Ramos (cell line): ENCODE results near the gene ANO4.
"Not testable (repeated sequence)": the region's sequence is repeated elsewhere in the genome, so short reads cannot be mapped to it uniquely, and the experiment has no call there.

Source experiments
- in situ Hi-C: fragments of 300-500 bp; cut with MboI; formaldehyde crosslinking; loops from one replicate; pipeline ENCODE4 v1.14.3; 2022; ENCODE audit warnings: low sequenced_read_pairs; ENCODE audit not compliant: unreplicated experiment

ANO4 gene

DNA sequence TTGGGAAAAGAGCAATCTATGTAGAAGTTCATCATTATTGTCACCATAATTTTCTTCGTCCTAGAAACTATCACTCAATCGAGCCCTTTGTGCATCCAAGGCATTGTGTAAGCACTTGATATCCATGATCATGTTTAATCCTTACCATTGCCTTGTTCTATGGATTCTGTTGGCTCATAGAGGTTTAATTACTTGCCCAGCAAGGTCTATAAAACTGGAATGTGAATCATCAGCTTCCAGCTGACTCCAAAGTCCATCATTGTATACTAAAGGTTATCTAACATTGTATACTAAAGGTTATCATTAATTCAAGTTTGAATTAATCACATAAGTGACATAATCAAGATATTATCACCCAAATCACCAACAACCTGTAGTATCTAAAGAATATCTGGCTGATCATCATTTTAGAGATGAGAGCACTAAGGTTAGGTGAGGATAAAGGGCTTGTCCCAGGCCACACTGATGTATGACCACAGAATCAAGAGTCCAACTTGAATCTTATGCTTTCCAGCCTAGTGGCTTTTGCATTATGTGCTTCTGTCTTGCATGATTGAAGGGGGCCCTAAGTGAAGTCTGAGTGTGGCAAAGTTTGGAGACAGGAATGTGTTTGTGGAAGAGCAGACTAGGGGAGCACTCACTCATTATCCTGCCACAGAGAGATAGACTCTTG lies 188.1 kb downstream of the ANO4 start:
- in situ Hi-C loops = no loop called here

- in situ Hi-C loops = no loop called here
Measured at GRCh38 chr12:100984796-100985195, 190.2 kb downstream of the ANO4 start.

DNA sequence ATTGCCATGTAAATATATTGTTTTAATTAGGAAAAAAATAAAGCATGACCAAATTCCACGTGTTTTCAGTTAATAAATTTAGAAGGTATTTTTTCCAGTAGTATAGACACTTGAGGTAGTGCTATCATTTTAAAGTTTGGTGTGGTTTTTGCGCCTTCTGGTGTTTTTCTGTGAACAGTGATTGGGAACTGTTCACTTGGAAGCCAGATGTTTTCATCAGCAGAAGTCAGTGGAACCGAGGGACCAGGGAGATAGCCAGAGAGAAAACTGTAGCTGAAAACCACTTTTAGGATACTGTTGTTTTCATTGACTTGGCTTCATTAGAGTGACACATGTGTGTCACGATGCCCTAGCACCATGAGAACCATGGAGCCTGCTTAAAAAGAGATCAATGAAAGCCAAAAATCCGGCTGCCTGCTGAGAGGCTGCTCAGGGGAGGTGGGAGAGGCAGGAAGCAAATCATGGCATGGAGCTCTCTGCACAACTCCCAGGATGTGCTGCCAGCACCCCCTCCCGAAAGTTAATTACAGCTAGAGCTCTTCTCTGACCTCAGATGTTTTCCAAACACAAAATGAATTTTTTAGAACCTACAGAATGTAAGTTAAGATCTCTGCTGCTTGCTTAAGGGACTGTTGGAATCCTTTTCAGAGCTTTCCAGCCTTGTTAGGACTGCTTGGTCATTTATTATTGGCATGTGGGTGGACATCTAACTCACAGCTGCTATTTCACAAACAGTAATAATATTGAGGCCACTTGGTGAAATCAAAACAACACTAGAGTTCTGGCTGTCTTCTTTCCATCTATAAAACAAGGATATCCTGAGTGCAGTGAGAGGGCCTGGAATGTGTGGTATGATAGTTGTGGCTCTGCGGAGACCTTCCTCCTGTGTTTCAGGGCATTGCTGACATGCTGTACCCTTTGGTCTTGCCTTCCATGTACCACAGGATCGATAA lies 192.3 kb downstream of the ANO4 start:
- in situ Hi-C loops = no loop called here

DNA sequence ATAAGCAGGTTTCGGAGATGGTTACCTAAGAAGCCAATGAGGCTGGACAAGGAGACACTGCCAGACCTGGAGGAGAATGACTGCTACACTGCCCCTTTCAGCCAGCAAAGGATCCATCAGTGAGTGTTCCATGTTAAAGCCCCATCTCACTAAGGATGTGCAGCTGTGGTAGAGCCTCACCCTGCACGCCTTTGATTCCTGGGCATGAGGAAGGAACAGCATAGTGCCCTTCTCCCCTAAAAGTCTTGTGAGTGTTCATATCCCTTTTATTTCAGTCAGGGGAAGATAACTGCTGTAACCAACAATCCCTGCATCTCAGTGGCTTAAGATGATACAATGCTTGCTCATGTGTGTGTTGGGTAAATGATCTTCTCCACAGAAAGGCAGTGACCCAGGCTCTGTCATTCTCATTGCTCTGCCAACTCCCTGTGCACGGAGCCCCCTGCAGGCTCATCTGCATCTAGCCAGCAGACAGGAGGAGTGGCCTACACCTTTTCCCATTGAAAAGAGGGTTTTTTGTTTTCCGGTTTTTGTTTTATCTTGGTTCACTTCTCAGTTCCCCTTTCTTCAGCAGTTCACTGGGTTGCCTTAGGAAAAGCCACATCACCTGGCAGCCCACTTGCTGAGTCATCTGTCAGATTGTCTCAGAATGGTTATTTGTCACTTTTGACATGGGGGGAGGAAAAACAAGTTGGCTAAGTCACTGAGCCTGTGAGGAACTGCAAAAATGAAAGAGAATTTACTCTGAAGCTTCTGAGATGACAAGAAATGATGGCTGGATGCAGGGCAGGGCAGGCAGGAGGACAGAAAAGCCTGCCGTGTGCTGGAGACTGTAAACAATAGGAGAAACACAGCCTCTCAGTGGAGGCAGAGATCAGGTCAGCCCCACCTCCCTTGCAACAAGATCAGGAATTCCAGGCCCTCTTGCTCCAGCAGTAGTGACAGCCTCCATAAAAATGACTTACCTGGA lies 193.3 kb downstream of the ANO4 start:
- in situ Hi-C loops = no loop called here

GRCh38 chr12:100989509-100989908 lies 194.9 kb downstream of the ANO4 start:
- in situ Hi-C loops = not testable (repeated sequence)

GRCh38 chr12:100991102-100991501 lies 196.5 kb downstream of the ANO4 start:
- in situ Hi-C loops = no loop called here

- in situ Hi-C loops = no loop called here
Measured at GRCh38 chr12:100992194-100992593, 197.6 kb downstream of the ANO4 start.

GRCh38 chr12:100993916-100994450 lies 199.4 kb downstream of the ANO4 start:
- in situ Hi-C loops = no loop called here

DNA sequence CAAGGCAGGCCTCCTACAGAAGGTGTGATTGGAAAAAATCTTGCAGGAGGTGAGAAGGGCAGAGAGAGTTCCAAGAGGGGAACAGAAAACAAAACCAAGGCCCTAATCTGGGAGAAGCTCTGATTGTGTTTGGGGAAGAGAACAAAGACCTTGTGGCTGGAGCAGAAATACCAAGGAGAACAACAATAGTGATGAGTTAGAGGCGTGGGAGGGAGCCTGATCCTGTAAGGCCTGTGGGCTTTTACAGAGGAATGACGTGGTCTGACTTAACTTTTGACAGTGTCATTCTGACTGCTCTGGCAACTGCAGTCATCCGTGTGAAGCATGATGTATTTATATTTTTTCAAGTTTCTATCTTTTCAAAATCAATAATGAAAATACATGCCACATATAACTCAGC lies 200.6 kb downstream of the ANO4 start:
- in situ Hi-C loops = no loop called here

DNA sequence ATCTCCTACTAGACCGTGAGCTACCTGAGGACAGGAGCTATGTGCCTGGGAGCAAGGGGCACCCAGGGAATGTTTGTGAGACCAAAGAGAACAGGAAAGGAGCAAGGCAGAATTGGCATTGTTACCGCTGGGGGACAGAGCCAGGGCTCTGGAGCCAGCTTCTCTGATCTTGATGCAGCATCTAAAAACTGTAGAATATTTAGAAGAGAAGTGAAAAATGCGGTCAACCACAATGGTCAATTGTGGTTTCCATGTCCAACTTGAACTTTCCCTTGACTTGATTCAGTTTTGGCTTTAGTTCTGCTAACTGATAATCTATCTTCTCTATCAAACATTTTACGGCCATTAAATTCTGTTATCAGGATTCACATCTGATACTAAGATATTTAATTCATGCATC lies 201.2 kb downstream of the ANO4 start:
- in situ Hi-C loops = no loop called here

- in situ Hi-C loops = no loop called here
Measured at GRCh38 chr12:101001669-101002068, 207.1 kb downstream of the ANO4 start.

- in situ Hi-C loops = no loop called here
Measured at GRCh38 chr12:101002696-101003419, 208.3 kb downstream of the ANO4 start.

DNA sequence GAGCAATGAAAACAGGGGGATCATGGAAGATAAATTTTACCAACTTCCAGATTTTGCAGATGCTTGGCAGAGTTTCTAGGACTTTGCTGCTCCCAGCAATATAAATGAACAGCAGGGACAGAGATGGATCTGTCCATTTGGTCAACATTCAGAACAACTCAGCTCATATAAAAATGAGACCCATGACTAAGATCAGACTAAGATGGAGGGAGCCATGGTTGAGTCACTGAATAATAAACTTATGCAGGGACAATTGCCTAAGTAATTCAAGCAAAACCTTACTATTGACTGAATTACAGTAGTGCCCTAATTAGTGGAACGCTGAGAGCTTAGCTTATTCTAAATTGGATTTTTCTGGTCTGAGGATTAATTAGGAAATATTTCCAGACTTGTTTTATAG lies 210.3 kb downstream of the ANO4 start:
- in situ Hi-C loops = no loop called here

DNA sequence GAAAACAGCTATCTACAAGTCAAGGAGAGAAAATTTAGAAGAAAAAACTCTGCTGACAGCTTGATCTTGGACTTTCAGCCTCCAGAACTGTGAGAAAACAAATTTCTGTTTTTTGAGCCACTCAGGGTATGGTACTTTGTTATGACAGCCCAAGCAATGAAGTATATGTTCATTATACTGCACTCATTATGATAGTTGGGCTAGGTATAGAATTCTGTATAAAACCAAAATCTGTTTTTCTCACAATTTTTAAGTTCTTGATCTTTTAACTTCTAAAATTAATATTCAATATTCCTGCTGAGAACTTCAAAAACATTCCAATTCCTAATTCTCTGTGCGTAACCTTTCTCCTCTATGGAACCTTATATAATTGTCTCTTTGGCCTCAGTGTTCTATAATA lies 214.7 kb downstream of the ANO4 start:
- in situ Hi-C loops = no loop called here

- in situ Hi-C loops = no loop called here
Measured at GRCh38 chr12:101010896-101011295, 216.3 kb downstream of the ANO4 start.

- in situ Hi-C loops = no loop called here
Measured at GRCh38 chr12:101013993-101014392, 219.4 kb downstream of the ANO4 start.

GRCh38 chr12:101015044-101015443 lies 220.5 kb downstream of the ANO4 start:
- in situ Hi-C loops = no loop called here

GRCh38 chr12:101018540-101018939 lies 224.0 kb downstream of the ANO4 start:
- in situ Hi-C loops = no loop called here

DNA sequence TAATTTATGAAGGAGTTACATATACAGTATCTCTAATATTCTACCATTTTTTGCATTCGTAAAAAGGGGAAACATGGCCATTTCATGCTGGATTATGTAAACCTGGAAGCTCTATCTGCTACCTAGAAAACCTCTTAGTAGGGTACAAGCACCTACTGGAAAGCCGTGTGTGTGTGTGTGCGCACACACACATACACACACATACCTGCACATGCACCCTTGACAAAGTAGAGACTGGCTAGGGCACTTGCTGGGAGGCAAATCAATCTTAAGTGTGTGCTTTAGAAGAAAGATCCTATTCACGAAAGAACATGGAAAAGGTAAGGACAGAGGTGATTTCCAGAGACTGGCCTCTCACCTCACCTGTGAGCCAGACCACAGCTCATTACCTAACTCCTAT lies 224.6 kb downstream of the ANO4 start:
- in situ Hi-C loops = no loop called here

GRCh38 chr12:101019667-101020066 lies 225.1 kb downstream of the ANO4 start:
- in situ Hi-C loops = no loop called here
